Esophagus squamous epithelium (tissue), 4 donors: ENCODE data around the gene AHI1.

Experiments
- POLR2A ChIP-seq, 4 donors: fragments of 450-650 bp; IDR thresholded peaks; one replicate each; pipeline ENCODE4 v1.6.1; 2017; ENCODE audit warnings: antibody characterized with exemption in 4 of 4, mild to moderate bottlenecking in 4 of 4, moderate library complexity in 3 of 4
- TF ChIP-seq, protein P1 (sequence below), 6 experiments: fragments of 450-650 bp in 4 of 6; fragments of 200-600 bp in 2 of 6; sonication (generic) in 2 of 6; IDR thresholded peaks; one replicate each; pipeline ENCODE4 v1.5.1; 2016 to 2019; ENCODE audit warnings: antibody characterized with exemption in 6 of 6, mild to moderate bottlenecking in 4 of 6, moderate library complexity in 4 of 6

- TF ChIP-seq, protein P1, sequence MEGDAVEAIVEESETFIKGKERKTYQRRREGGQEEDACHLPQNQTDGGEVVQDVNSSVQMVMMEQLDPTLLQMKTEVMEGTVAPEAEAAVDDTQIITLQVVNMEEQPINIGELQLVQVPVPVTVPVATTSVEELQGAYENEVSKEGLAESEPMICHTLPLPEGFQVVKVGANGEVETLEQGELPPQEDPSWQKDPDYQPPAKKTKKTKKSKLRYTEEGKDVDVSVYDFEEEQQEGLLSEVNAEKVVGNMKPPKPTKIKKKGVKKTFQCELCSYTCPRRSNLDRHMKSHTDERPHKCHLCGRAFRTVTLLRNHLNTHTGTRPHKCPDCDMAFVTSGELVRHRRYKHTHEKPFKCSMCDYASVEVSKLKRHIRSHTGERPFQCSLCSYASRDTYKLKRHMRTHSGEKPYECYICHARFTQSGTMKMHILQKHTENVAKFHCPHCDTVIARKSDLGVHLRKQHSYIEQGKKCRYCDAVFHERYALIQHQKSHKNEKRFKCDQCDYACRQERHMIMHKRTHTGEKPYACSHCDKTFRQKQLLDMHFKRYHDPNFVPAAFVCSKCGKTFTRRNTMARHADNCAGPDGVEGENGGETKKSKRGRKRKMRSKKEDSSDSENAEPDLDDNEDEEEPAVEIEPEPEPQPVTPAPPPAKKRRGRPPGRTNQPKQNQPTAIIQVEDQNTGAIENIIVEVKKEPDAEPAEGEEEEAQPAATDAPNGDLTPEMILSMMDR (IDR thresholded peaks at IDR 0.05) = no peak
- no peak for TF ChIP-seq POLR2A (IDR thresholded peaks at IDR 0.05)
These were observed 42.8 kb upstream of the AHI1 start for GRCh38 chr6:135540207-135540840.
